Left lung (tissue), 10 donors: ENCODE data around the gene NFIX. TPM values are rescaled to one million over a fixed set of nuclear protein-coding genes. Genes with fewer than 3 reads are reported as not detected.

Source experiments
- ATAC-seq: fragments of 200-7000 bp; cut with Tn5 transposase; one replicate; pipeline ENCODE4 v1.9.1; 2020; ENCODE audit warnings: moderate library complexity
- DNase-seq, 4 donors: peaks; one replicate each; pipeline ENCODE4 v3.0.0-alpha.2; 2013 to 2020
- H3K27ac ChIP-seq, 2 donors: fragments of 200-600 bp; sonication (generic) in 1 of 2; one replicate each; pipeline versions ENCODE4 v1.5.0 to v1.8.0; 2020 to 2021
- H3K27me3 ChIP-seq, 2 donors: fragments of 200-600 bp; sonication (generic) in 1 of 2; one replicate each; pipeline versions ENCODE4 v1.5.0 to v1.8.0; 2020 to 2021
- H3K36me3 ChIP-seq, 2 donors: fragments of 200-600 bp; sonication (generic) in 1 of 2; one replicate each; pipeline versions ENCODE4 v1.5.0 to v1.8.0; 2020 to 2021
- H3K4me1 ChIP-seq, 2 donors: fragments of 200-600 bp; one replicate each; pipeline ENCODE4 v1.8.0; 2021
- H3K4me3 ChIP-seq, 2 donors: fragments of 200-600 bp; sonication (generic) in 1 of 2; one replicate each; pipeline versions ENCODE4 v1.5.0 to v1.8.0; 2020 to 2021; ENCODE audit warnings: mild to moderate bottlenecking in 1 of 2
- H3K9me3 ChIP-seq, 2 donors: fragments of 200-600 bp; sonication (generic) in 1 of 2; one replicate each; pipeline versions ENCODE4 v1.5.0 to v1.8.0; 2020 to 2021
- CTCF ChIP-seq, 2 donors: fragments of 200-600 bp; sonication (generic) in 1 of 2; IDR thresholded peaks; one replicate each; pipeline versions ENCODE4 v1.5.0 to v1.8.0; 2021; ENCODE audit warnings: antibody characterized with exemption in 2 of 2
- intact Hi-C, 2 donors: fragments of 100-400 bp; cut with DNase I; formaldehyde crosslinking; loops; one replicate each; pipeline versions ENCODE4 v1.11.2 to v1.14.2; 2022
- polyA plus RNA-seq, 6 donors: library from polyadenylated mRNA; unstranded; fragments of 120-200 nt; gene quantifications; one replicate each; pipeline ENCODE4 v1.2.1, GENCODE V29; 2013; ENCODE audit not compliant: insufficient read length in 6 of 6
- total RNA-seq, 2 donors: library from RNA; stranded (reverse); fragmentation: NEBNext Ultra II Directional; extraction: Animal tissue kit (Norgen Biotek cat#: 25700); gene quantifications; one replicate each; pipeline ENCODE4 v1.2.1, GENCODE V29; 2021
- donor health status: DM: no; HTN: yes; CAD: no.
- donor health status: DM: no; HTN: no; CAD: no.

Gene NFIX
- total and polyA plus RNA-seq, 8 donors = 92.6 to 237 (median 123) TPM

- H3K4me3 ChIP-seq = peak overlapping the region in 1 of 2 donors; percentile 88
- peaks cover 22 to 48% of the 10 kb centered on the region in 2 donors for H3K4me1 ChIP-seq
- H3K36me3 ChIP-seq = peaks cover 0 to 14% of the 10 kb centered on the region in 2 donors
- H3K27me3 ChIP-seq = no peaks in the 10 kb centered on the region
- no peak overlapping the region for H3K27ac ChIP-seq
- ATAC-seq (no peak), DNase-seq (no peak)
- no peak for TF ChIP-seq CTCF (IDR thresholded peaks at IDR 0.05)
- intact Hi-C loops = no loop called here
- no peaks in the 10 kb centered on the region for H3K9me3 ChIP-seq
Measured at GRCh38 chr19:13119627-13120026, 124.4 kb downstream of the NFIX start.

DNA sequence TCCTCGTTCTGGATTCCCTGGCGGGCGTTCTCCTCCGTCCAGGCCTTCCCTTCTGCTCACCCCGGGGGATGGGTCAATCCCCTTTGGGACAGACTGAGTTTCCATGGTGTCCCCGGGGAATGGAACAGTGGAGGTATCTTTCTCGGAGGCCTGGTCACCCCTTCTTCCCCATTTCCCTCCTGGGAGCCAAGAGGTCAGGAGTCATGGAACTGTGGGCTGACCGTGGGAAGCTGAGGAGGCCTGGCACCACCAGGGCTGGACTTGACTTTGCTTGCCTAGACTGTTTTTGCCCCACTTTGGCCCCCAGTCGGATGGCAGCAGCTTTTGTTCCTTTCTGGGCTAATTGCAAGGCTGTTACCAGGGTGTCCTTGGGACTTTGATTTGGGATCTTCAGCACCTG, 124.8 kb downstream of the NFIX start:
- intact Hi-C loops = no loop called here
- no peak overlapping the region for H3K27ac ChIP-seq
- DNase-seq = no peak
- no peak for ATAC-seq
- no peaks in the 10 kb centered on the region for H3K27me3 ChIP-seq
- H3K36me3 ChIP-seq = peaks cover 0 to 13% of the 10 kb centered on the region in 2 donors
- H3K4me3 ChIP-seq = no peak overlapping the region
- peaks cover 22 to 48% of the 10 kb centered on the region in 2 donors for H3K4me1 ChIP-seq
- no peak for TF ChIP-seq CTCF (IDR thresholded peaks at IDR 0.05)
- H3K9me3 ChIP-seq = no peaks in the 10 kb centered on the region

- H3K4me1 ChIP-seq = peaks cover 18 to 41% of the 10 kb centered on the region in 2 donors
- no peak overlapping the region for H3K27ac ChIP-seq
- H3K9me3 ChIP-seq = no peaks in the 10 kb centered on the region
- intact Hi-C loops = no loop called here
- ATAC-seq (no peak), DNase-seq (no peak)
- H3K36me3 ChIP-seq = peaks cover 0 to 18% of the 10 kb centered on the region in 2 donors
- no peak for TF ChIP-seq CTCF (IDR thresholded peaks at IDR 0.05)
- no peaks in the 10 kb centered on the region for H3K27me3 ChIP-seq
- H3K4me3 ChIP-seq = no peak overlapping the region
Measured at GRCh38 chr19:13120817-13121216, 125.5 kb downstream of the NFIX start.

- no peaks in the 10 kb centered on the region for H3K9me3 ChIP-seq
- DNase-seq (no peak), ATAC-seq (no peak)
- H3K4me3 ChIP-seq = no peak overlapping the region
- peaks cover 0 to 27% of the 10 kb centered on the region in 2 donors for H3K36me3 ChIP-seq
- no peak for TF ChIP-seq CTCF (IDR thresholded peaks at IDR 0.05)
- H3K27ac ChIP-seq = no peak overlapping the region
- peaks cover 15 to 36% of the 10 kb centered on the region in 2 donors for H3K4me1 ChIP-seq
- intact Hi-C loops = no loop called here
- H3K27me3 ChIP-seq = no peaks in the 10 kb centered on the region
Measured at GRCh38 chr19:13121551-13122274, 126.4 kb downstream of the NFIX start.

- no peak for DNase-seq
- intact Hi-C loops = no loop called here
- Histone ChIP-seq H3K27me3 (no peaks in the 10 kb centered on the region), H3K4me1 (peaks cover 15 to 29% of the 10 kb centered on the region in 2 donors), H3K4me3 (no peak overlapping the region), H3K9me3 (no peaks in the 10 kb centered on the region), H3K36me3 (peaks cover 0 to 28% of the 10 kb centered on the region in 2 donors), H3K27ac (no peak overlapping the region)
- no peak for ATAC-seq
- no peak for TF ChIP-seq CTCF (IDR thresholded peaks at IDR 0.05)
Measured at GRCh38 chr19:13122275-13122878, 127.1 kb downstream of the NFIX start.
